Spleen (tissue), 11 donors: ENCODE data around the gene RNH1. TPM values are rescaled to one million over a fixed set of nuclear protein-coding genes. Genes with fewer than 3 reads are reported as not detected.

ENCODE experiments used
- DNase-seq: peaks from one replicate; pipeline ENCODE4 v3.0.0-alpha.2; 2020
- H3K27ac ChIP-seq, 8 donors: fragments of 200-600 bp; sonication (generic) in 7 of 8; 1 replicate in 4 of 8; 2 replicates in 4 of 8; pipeline versions ENCODE4 v1.5.0 to v1.8.0; 2016 to 2021; ENCODE audit warnings: inconsistent platforms in 4 of 8, mild to moderate bottlenecking in 4 of 8, moderate library complexity in 1 of 8
- H3K27me3 ChIP-seq, 7 donors: fragments of 200-600 bp; sonication (generic) in 6 of 7; replicated peaks in 1 of 7; 1 replicate in 4 of 7; 2 replicates in 3 of 7; pipeline versions ENCODE4 v1.5.0 to v1.8.0; 2016 to 2021; ENCODE audit warnings: inconsistent platforms in 3 of 7, mild to moderate bottlenecking in 1 of 7
- H3K36me3 ChIP-seq, 6 donors: fragments of 200-600 bp; sonication (generic) in 5 of 6; 1 replicate in 4 of 6; 2 replicates in 2 of 6; pipeline versions ENCODE4 v1.5.0 to v1.8.0; 2016 to 2021; ENCODE audit warnings: inconsistent platforms in 2 of 6
- H3K4me1 ChIP-seq, 6 donors: fragments of 200-600 bp; sonication (generic) in 5 of 6; 1 replicate in 3 of 6; 2 replicates in 3 of 6; pipeline versions ENCODE4 v1.5.0 to v1.8.0; 2016 to 2021; ENCODE audit warnings: inconsistent platforms in 3 of 6
- H3K4me3 ChIP-seq, 8 donors: fragments of 200-600 bp; sonication (generic) in 7 of 8; 1 replicate in 4 of 8; 2 replicates in 4 of 8; pipeline versions ENCODE4 v1.5.0 to v1.8.0; 2016 to 2021; ENCODE audit warnings: inconsistent platforms in 4 of 8, mild to moderate bottlenecking in 4 of 8, moderate library complexity in 2 of 8
- H3K9me3 ChIP-seq, 8 donors: fragments of 200-600 bp; sonication (generic) in 7 of 8; 1 replicate in 4 of 8; 2 replicates in 4 of 8; pipeline versions ENCODE4 v1.5.0 to v1.8.0; 2016 to 2021; ENCODE audit warnings: inconsistent platforms in 4 of 8
- POLR2A ChIP-seq, 3 donors: fragments of 450-650 bp; IDR thresholded peaks; one replicate each; pipeline ENCODE4 v1.5.1; 2017; ENCODE audit warnings: antibody characterized with exemption in 3 of 3, mild to moderate bottlenecking in 1 of 3
- POLR2AphosphoS5 ChIP-seq, 3 donors: sonication (generic); formaldehyde crosslinking; IDR thresholded peaks; one replicate each; pipeline ENCODE4 v1.5.1; 2017; ENCODE audit warnings: antibody characterized with exemption in 3 of 3
- WGBS, 5 donors: extraction: QIAGEN DNeasy Blood & Tissue Kit in 3 of 5; methylation state at CpG; one replicate each; pipeline versions ENCODE4 v1.1.5 to v1.1.7; 2013 to 2018; 5-methylcytosine and 5-hydroxymethylcytosine counted together
- intact Hi-C: fragments of 100-400 bp; cut with DNase I; formaldehyde crosslinking; loops from one replicate; pipeline ENCODE4 v1.15.0; 2023; ENCODE audit warnings: low total_unique reads
- polyA plus RNA-seq, 3 donors: library from polyadenylated mRNA; stranded (reverse); fragments of 200-250 nt; gene quantifications; one replicate each; pipeline ENCODE4 v1.2.1, GENCODE V29; 2013
- total RNA-seq, 7 donors: library from RNA; depleted of rRNA in 3 of 7; stranded (reverse); fragments of >200 nt in 3 of 7; fragmentation: NEBNext Ultra II Directional in 4 of 7; extraction: Animal tissue kit (Norgen Biotek cat#: 25700) in 4 of 7; gene quantifications; one replicate each; pipeline versions ENCODE4 v1.1.0 to v1.2.1, GENCODE V29; 2016 to 2021
- TF ChIP-seq, protein P1 (sequence below), 11 experiments: fragments of 200-600 bp in 7 of 11; fragments of 450-650 bp in 4 of 11; sonication (generic) in 4 of 11; IDR thresholded peaks in 8 of 11; conservative IDR thresholded peaks in 3 of 11; 1 replicate in 7 of 11; 2 replicates in 4 of 11; pipeline versions ENCODE4 v1.4.0 to v1.8.0; 2016 to 2021; ENCODE audit warnings: antibody characterized with exemption in 11 of 11, inconsistent platforms in 4 of 11, mild to moderate bottlenecking in 1 of 11
- donor health status: healthy with polysubstance abuse.
- donor health status: DM: no; HTN: no; CAD: no; lungs with moderate emphysema.
- donor health status: DM: no; HTN: no; CAD: no.
- donor health status: Bipolar disorder and iron deficiency.
- donor health status: healthy.
- donor health status: DM: no; HTN: no; CAD: no.
- donor health status: DM: yes; HTN: yes; CAD: no.

The RNH1 gene
- total and polyA plus RNA-seq, 10 donors = 72.8 to 159 (median 145) TPM

DNA sequence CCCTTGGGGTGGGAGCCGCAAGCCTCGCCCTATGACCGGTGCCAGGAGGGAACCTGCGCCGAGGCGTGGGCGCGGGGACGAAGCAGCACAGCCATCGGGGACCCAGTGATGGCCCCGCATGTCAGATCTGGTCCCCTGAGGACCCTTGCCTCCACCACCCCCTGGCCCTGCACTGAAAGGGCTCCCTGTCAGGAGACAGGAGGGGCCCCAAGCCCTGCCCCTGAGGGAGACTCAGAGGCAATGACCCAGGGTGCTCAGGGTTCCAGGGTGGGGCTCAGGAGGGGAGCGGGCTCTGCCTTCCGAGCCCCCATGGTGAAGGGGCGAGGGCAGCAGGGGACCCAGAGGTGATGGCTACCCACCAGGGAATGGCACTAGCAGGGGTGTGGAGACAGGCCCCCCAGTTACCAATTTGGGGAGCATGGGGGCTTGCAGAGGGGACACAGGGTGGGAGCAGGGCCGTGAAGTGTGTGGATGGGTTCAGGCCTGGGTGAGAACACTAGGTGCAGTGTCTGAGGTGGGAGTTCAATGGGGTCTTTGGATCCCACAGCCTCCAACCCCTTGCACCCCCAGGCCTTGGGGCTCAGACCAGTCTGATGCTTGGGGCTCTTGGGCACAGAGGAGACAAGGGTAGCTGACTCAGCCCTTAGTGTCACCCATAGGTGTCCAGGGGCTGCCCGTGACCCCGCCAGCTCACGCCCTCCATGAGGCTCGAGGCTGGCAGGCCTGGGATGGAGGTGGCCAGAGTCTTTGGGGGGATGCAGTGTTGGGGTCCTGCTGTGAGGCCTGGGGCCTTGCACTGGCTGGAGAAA, 30.8 kb upstream of the RNH1 start:
- 39 to 55% (median 44%) methylated on average over 7 to 19 of the region's 19 CpGs for WGBS, 5 donors
- no peak for DNase-seq
- TF ChIP-seq POLR2AphosphoS5 (IDR thresholded peaks at IDR 0.05) (no peak), POLR2A (IDR thresholded peaks at IDR 0.05) (no peak)
- TF ChIP-seq, protein P1, sequence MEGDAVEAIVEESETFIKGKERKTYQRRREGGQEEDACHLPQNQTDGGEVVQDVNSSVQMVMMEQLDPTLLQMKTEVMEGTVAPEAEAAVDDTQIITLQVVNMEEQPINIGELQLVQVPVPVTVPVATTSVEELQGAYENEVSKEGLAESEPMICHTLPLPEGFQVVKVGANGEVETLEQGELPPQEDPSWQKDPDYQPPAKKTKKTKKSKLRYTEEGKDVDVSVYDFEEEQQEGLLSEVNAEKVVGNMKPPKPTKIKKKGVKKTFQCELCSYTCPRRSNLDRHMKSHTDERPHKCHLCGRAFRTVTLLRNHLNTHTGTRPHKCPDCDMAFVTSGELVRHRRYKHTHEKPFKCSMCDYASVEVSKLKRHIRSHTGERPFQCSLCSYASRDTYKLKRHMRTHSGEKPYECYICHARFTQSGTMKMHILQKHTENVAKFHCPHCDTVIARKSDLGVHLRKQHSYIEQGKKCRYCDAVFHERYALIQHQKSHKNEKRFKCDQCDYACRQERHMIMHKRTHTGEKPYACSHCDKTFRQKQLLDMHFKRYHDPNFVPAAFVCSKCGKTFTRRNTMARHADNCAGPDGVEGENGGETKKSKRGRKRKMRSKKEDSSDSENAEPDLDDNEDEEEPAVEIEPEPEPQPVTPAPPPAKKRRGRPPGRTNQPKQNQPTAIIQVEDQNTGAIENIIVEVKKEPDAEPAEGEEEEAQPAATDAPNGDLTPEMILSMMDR (IDR thresholded peaks at IDR 0.05 in 8 of 11, conservative IDR thresholded peaks at IDR 0.05 in 3 of 11) = peak in 1 of 11 experiments; percentile 13
- H3K4me1 ChIP-seq = peaks cover 29 to 51% (median 48%) of the 10 kb centered on the region in 6 donors
- no peaks in the 10 kb centered on the region for H3K9me3 ChIP-seq
- peaks cover 0 to 24% (median 0%) of the 10 kb centered on the region in 7 donors for H3K27me3 ChIP-seq
- intact Hi-C loops = no loop called here
- peaks cover 0 to 11% (median 9%) of the 10 kb centered on the region in 6 donors for H3K36me3 ChIP-seq
- H3K4me3 ChIP-seq = peak overlapping the region; percentile 3 to 96 (median 76)
- peak overlapping the region in 7 of 8 donors; percentile 69 to 95 (median 91) for H3K27ac ChIP-seq

DNA sequence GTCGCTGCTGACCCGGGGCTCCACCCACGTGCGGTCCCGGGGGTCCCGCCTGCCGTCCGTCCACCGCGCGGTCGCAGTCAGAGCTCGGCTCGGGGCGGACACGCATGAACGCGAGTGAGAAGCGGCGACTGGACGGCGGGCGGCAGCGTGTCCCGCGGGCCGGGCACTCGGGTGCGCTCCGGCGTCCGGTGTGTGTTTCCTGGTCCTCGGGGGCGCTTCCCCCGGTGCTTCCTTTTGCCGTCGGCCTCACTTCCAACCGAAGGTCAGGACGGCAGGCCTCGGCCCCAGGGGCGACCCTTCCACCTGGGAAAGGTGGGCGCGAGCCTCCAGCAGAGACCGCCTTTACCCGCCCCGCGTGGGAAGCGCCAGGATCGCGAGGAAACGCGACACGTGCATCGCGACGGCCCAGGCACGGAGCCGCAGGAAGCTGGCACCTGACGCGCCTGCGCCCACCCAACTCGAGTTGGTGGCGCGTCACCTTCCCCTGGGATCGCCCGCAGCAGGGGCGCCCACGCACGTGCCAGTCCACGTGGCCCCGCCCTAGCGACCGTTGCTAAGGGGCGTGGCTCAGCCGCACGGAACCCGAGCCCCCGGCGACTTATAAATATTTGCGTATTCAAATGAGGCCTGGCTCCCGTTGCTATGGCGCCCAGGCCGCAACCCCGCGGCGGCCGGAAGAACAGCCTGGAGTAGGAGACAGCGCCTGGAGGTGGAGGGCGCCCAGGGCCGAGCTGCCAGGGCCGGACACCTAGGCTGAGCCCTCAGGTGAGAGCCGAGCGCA, 30.0 kb upstream of the RNH1 start, which contains the start of gene LRRC56:
TSS of gene LRRC56 (plus strand) at position 687 of the 781 bp plus-strand sequence. CDS start 3,158 bp downstream, outside the sequence.
- WGBS, 5 donors = 0 to 1% (median 1%) methylated on average over 29 to 93 of the region's 93 CpGs
- Histone ChIP-seq H3K4me1 (peaks cover 29 to 59% (median 52%) of the 10 kb centered on the region in 6 donors), H3K36me3 (peaks cover 0 to 19% (median 17%) of the 10 kb centered on the region in 6 donors), H3K27ac (peak within 1 kb of the TSS; percentile 69 to 95 (median 88)), H3K27me3 (peaks cover 0 to 24% (median 0%) of the 10 kb centered on the region in 7 donors), H3K4me3 (peak within 1 kb of the TSS; percentile 66 to 96 (median 76)), H3K9me3 (no peaks in the 10 kb centered on the region)
- intact Hi-C loops = no loop called here
- DNase-seq = peak; percentile 98
- TF ChIP-seq POLR2AphosphoS5 (IDR thresholded peaks at IDR 0.05) (peak; percentile 93 to 94 (median 93)), POLR2A (IDR thresholded peaks at IDR 0.05) (peak in 1 of 3 donors; percentile 29)
- TF ChIP-seq, protein P1 (IDR thresholded peaks at IDR 0.05 in 8 of 11, conservative IDR thresholded peaks at IDR 0.05 in 3 of 11) = peak in 2 of 11 experiments; percentile 10 to 28

DNA sequence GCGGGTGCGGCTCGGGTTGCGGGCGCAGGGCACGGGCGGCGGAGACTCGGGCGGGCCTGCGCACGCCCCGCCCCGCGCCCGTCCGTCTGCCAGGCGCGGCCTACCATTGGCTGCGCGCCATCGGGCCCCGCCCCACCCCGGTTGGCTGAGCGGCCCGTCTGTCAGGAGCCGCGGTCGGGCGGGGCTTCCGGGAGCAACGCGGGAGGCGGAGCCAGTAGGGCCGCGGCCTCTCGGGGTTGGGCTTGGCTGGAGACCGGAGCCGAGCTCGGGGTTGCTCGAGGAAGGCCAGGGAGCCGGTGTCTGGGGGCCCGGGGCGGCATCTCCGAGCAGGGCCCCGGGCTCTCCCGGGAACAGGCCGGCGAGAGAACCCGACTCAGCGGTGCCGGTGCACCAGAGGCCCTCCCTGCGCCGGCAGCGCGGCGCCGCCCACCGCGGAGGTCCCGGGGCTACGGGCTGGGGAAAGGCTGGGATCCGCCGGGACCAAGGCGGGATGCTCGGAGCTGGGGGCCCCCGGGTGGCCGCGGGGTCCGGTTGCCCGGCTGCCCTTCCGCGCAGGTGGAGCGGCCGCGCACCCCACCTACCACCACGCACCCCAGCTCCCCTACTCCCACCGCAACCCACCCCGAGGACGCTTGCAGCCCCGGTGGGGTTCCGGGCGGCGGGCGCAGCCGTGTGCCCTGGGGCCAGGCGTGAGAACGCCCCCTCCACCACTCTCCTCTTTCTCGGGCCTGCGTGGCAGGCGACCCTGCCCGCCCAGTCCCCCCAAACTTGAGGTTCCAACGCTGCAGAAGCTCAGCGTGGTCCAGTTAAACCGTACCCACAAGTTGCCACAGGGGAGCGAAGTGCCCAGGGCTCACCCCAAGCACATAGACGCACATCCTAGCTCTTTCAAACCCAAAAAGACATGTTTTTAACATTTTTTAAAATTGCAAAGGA, 28.7 kb upstream of the RNH1 start, which contains the start of gene HRAS:
TSS of gene HRAS (minus strand) at position 58 of the 936 bp plus-strand sequence.
- Histone ChIP-seq H3K4me1 (peaks cover 29 to 64% (median 54%) of the 10 kb centered on the region in 6 donors), H3K36me3 (peaks cover 0 to 31% (median 26%) of the 10 kb centered on the region in 6 donors), H3K27me3 (peaks cover 0 to 24% (median 0%) of the 10 kb centered on the region in 7 donors), H3K9me3 (no peaks in the 10 kb centered on the region), H3K4me3 (peak within 1 kb of the TSS; percentile 66 to 96 (median 77)), H3K27ac (peak within 1 kb of the TSS; percentile 69 to 95 (median 88))
- TF ChIP-seq, protein P1 (IDR thresholded peaks at IDR 0.05 in 8 of 11, conservative IDR thresholded peaks at IDR 0.05 in 3 of 11) = peak in 3 of 11 experiments; percentile 21 to 33 (median 30)
- peak in 1 of 3 donors; percentile 23 for TF ChIP-seq POLR2A (IDR thresholded peaks at IDR 0.05)
- TF ChIP-seq POLR2AphosphoS5 (IDR thresholded peaks at IDR 0.05) = peak; percentile 83 to 91 (median 90)
- peak; percentile 98 for DNase-seq
- 1 to 2% (median 1%) methylated on average over 58 to 97 of the region's 97 CpGs for WGBS, 5 donors
- intact Hi-C loops = no loop called here
